HEK293 (cell line): ENCODE data around the gene RGS7.
"Not testable (repeated sequence)": the region's sequence is repeated elsewhere in the genome, so short reads cannot be mapped to it uniquely, and the experiment has no call there.

ENCODE experiments used
- ZNF274 ChIP-seq, 2 experiments: fragments of 200-500 bp in 1 of 2; fragments of 450-650 bp in 1 of 2; sonication (Bioruptor generic) in 1 of 2; formaldehyde crosslinking in 1 of 2; IDR thresholded peaks; 2 replicates each; pipeline versions ENCODE4 v1.5.1 to v1.6.1; 2014 to 2016; ENCODE audit warnings: borderline replicate concordance in 1 of 2, inconsistent platforms in 1 of 2, low read length in 1 of 2, missing biosample characterization in 1 of 2, missing genetic modification characterization in 1 of 2
- ZNF473 ChIP-seq: fragments of 450-650 bp; formaldehyde crosslinking; IDR thresholded peaks from 2 replicates; pipeline ENCODE4 v1.5.1; 2017; ENCODE audit warnings: missing biosample characterization, missing genetic modification characterization
- TF ChIP-seq, protein P1 (sequence below): fragments of 450-650 bp; formaldehyde crosslinking; IDR thresholded peaks from 2 replicates; pipeline ENCODE4 v1.5.0; 2017; ENCODE audit warnings: missing biosample characterization, missing genetic modification characterization, borderline replicate concordance
- TF ChIP-seq, protein P2 (sequence below): fragments of 450-650 bp; formaldehyde crosslinking; IDR thresholded peaks from 2 replicates; pipeline ENCODE4 v1.5.1; 2016; ENCODE audit warnings: missing biosample characterization, missing genetic modification characterization
- TF ChIP-seq, protein P3 (sequence below): fragments of 450-650 bp; formaldehyde crosslinking; conservative IDR thresholded peaks from 2 replicates; pipeline ENCODE4 v1.5.1; 2016; ENCODE audit warnings: low read depth, missing biosample characterization, missing genetic modification characterization

DNA sequence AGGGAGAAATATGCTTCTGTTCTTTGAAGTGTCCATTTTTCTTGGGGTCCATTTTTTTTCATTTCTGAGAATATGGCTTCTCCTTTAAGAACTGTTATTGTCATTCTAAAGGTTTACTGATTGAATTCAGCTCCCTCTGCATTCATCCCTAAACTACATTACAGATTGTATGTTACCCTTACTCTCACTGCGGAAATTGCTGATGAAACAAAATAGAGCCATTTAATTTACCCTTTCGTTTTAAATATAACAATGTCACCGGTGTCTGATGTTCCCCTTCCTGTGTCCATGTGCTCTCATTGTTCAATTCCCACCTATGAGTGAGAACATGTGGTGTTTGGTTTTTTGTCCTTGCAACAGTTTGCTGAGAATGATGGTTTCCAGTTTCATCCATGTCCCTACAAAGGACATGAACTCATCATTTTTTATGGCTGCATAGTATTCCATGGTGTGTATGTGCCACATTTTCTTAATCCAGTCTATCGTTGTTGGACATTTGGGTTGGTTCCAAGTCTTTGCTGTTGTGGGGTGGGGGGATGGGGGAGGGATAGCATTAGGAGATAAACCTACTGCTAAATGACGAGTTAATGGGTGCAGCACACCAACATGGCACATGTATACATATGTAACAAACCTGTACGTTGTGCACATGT is 474.2 kb downstream of the RGS7 start:
- TF ChIP-seq, protein P1, sequence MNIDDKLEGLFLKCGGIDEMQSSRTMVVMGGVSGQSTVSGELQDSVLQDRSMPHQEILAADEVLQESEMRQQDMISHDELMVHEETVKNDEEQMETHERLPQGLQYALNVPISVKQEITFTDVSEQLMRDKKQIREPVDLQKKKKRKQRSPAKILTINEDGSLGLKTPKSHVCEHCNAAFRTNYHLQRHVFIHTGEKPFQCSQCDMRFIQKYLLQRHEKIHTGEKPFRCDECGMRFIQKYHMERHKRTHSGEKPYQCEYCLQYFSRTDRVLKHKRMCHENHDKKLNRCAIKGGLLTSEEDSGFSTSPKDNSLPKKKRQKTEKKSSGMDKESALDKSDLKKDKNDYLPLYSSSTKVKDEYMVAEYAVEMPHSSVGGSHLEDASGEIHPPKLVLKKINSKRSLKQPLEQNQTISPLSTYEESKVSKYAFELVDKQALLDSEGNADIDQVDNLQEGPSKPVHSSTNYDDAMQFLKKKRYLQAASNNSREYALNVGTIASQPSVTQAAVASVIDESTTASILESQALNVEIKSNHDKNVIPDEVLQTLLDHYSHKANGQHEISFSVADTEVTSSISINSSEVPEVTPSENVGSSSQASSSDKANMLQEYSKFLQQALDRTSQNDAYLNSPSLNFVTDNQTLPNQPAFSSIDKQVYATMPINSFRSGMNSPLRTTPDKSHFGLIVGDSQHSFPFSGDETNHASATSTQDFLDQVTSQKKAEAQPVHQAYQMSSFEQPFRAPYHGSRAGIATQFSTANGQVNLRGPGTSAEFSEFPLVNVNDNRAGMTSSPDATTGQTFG (tag by site-specific recombination) = not testable (repeated sequence)
- TF ChIP-seq, protein P2, sequence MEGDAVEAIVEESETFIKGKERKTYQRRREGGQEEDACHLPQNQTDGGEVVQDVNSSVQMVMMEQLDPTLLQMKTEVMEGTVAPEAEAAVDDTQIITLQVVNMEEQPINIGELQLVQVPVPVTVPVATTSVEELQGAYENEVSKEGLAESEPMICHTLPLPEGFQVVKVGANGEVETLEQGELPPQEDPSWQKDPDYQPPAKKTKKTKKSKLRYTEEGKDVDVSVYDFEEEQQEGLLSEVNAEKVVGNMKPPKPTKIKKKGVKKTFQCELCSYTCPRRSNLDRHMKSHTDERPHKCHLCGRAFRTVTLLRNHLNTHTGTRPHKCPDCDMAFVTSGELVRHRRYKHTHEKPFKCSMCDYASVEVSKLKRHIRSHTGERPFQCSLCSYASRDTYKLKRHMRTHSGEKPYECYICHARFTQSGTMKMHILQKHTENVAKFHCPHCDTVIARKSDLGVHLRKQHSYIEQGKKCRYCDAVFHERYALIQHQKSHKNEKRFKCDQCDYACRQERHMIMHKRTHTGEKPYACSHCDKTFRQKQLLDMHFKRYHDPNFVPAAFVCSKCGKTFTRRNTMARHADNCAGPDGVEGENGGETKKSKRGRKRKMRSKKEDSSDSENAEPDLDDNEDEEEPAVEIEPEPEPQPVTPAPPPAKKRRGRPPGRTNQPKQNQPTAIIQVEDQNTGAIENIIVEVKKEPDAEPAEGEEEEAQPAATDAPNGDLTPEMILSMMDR (tag by site-specific recombination) = not testable (repeated sequence)
- TF ChIP-seq, protein P3, sequence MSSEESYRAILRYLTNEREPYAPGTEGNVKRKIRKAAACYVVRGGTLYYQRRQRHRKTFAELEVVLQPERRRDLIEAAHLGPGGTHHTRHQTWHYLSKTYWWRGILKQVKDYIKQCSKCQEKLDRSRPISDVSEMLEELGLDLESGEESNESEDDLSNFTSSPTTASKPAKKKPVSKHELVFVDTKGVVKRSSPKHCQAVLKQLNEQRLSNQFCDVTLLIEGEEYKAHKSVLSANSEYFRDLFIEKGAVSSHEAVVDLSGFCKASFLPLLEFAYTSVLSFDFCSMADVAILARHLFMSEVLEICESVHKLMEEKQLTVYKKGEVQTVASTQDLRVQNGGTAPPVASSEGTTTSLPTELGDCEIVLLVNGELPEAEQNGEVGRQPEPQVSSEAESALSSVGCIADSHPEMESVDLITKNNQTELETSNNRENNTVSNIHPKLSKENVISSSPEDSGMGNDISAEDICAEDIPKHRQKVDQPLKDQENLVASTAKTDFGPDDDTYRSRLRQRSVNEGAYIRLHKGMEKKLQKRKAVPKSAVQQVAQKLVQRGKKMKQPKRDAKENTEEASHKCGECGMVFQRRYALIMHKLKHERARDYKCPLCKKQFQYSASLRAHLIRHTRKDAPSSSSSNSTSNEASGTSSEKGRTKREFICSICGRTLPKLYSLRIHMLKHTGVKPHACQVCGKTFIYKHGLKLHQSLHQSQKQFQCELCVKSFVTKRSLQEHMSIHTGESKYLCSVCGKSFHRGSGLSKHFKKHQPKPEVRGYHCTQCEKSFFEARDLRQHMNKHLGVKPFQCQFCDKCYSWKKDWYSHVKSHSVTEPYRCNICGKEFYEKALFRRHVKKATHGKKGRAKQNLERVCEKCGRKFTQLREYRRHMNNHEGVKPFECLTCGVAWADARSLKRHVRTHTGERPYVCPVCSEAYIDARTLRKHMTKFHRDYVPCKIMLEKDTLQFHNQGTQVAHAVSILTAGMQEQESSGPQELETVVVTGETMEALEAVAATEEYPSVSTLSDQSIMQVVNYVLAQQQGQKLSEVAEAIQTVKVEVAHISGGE (tag by site-specific recombination) = not testable (repeated sequence)
- TF ChIP-seq ZNF473; ZNF274 (IDR thresholded peaks at IDR 0.05; ENCODE audit: low read length); ZNF274 (tag by site-specific recombination; IDR thresholded peaks at IDR 0.05; ENCODE audit: borderline replicate concordance): not testable (repeated sequence)
